GM18508 (cell line): ENCODE results near the gene ODC1.
A peak's percentile ranks its signal among the peaks of the same experiment; 100 is the strongest.
"Not testable (repeated sequence)": the region's sequence is repeated elsewhere in the genome, so short reads cannot be mapped to it uniquely, and the experiment has no call there.

Source experiments
- ATAC-seq: cut with Tn5 transposase; IDR thresholded peaks from one replicate; pipeline ENCODE4 v1.9.1; 2021; ENCODE audit warnings: moderate number of reproducible peaks; ENCODE audit not compliant: insufficient read depth, unreplicated experiment

Gene ODC1

GRCh38 chr2:10447895-10448575, at the start of gene ODC1:
ODC1 (minus strand) TSS chr2:10448327; CDS start chr2:10445032, 3,295 bp downstream.
- ATAC-seq = peak; percentile 24

GRCh38 chr2:10497797-10498251, 49.7 kb upstream of the ODC1 start:
- ATAC-seq = no peak

DNA sequence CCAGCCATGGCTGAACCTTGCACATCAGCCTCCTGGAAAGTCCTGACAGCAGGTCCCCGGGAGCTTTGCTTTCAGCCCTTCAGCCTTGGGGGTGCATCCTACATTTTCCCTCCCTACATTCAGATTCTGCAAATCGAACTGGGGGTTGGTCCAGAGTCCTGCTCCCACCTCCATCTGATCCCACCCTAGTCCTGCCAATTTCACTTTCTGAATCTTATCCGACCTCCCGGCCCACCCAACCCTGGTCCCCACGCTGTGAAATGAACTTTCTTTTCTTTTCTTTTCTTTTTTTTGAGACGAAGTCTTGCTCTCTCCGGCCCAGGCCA, 47.8 kb upstream of the ODC1 start:
- ATAC-seq = no peak

- no peak for ATAC-seq
These were observed 47.3 kb upstream of the ODC1 start for GRCh38 chr2:10495311-10495987.

DNA sequence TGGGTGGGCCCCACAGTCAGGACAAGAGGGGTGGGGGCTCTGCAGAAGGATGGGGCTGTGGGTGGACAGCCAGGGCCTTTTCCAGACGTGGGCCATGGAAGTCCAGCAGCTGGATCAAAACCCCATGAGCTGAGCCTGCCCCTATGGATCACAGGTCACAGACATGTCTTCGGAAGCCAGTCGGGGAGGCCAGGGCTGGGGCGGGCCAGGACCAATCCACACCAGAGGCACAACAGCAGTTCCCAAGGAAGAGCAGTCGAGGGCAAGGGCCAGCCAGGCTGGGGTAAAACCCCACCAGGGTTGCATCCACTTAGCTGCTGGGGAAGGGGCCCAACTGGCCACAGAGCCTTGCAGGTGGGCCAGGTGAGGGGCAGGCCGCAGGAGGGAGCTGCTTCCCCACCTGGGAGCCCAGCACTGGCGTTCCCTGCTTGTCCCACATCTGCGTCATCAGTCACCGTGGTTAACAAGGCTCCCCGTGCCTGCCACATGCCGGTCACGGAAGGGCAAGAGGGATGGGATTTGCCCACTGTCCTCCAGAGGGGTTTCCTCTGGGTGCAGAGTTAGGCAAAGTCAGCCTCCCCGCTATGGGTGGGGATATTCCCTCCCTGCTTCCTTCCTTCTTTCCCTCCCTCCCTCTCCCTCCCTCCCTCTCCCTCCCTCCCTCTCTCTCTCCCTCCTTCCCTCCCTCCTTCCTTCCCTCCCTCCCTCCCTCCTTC, 46.4 kb upstream of the ODC1 start:
- no peak for ATAC-seq

DNA sequence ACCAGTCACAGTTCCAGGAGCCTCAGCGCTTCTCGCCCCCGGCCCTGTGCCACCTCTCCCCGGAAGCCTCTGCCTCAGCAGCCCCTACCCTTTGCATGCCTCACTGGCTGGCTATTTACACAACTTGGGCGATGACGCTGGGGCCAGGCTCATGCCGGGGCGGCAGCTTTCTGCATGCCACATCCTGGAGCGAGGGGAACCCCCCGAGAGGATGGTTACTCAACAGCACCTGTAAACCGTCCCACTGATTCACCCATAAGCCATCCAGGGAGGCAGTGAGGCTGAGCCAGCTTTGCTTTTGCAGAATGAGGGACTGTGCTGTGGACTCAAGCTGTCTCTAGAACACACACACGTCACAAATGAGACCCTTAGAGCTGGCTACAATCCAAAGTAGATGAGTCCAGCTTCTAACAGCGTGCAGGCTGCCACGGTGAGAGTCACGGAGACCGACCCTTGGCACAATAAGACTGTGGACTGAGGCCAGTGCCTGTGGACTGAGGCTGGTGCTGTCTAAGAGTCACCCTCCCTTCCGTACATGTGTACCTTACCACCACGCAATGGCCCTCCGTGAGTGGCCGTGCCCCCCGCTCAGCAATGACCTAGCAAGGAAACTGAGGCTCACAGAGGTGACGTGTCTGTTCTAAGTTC, 45.6 kb upstream of the ODC1 start:
- peak; percentile 95 for ATAC-seq

DNA sequence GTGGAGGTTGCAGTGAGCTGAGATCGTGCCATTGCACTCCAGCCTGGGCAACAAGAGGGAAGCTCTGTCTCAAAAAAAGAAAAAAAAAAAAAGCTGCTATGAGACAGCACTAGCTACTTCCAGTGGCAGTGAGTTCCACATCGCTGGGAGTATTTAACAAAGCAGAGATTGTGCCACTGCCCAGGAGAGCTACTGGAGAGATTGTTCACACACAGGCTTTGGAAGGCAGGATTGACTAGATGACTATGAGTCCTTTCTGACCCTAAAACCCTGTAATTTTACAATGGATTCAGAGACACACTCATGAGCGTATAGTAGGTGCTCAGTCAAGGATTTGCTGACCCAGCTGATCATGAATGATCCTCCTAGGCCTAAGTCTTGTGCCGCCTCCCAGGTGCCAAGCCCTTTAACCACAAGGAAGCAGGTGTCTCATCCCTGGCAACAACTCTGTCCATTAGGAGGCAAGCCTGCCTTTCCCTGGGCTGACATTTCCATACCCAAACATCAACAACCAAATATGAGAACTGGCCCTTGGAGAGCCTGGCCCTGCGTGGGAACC, 45.0 kb upstream of the ODC1 start:
- ATAC-seq = no peak

- no peak for ATAC-seq
These were observed 42.7 kb upstream of the ODC1 start for GRCh38 chr2:10490806-10491291.

DNA sequence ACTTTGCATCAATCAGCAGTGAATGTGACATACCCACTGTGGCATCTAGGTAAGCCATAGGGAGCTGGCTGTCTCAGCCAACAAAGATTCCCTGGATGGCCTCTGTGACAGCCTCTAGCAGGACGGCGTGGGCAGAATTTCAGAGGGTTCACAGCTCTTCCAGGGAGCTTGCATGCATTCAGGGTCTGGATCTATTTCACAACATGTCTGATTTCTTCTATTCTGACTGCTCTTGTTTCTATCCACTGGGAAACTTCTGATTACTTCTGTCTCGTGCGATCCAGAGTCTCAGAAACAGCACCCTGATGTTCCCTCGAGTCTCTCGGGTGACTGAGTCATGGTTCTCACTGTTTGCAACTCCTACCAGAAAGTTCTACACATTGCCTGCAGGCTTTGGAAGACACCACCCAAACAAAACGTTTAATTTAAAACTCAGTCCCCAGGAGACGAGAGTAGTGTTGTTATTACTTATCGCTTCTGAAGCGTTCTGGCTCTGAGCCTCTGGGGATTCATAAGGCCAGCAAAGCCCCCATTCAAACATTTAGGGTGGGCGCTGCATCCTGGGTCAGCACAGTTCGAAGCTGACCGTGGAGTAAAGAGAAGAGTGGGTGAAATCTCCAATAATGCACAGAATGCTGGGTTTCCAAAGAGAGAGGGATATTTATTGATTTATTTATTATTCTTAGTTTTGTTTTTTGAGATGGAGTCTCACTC, 41.9 kb upstream of the ODC1 start:
- no peak for ATAC-seq

GRCh38 chr2:10488142-10488541, 40.0 kb upstream of the ODC1 start:
- not testable (repeated sequence) for ATAC-seq

- ATAC-seq = not testable (repeated sequence)
These were observed 39.6 kb upstream of the ODC1 start for GRCh38 chr2:10487741-10488104.

GRCh38 chr2:10487081-10487740, 39.1 kb upstream of the ODC1 start:
- ATAC-seq = no peak

DNA sequence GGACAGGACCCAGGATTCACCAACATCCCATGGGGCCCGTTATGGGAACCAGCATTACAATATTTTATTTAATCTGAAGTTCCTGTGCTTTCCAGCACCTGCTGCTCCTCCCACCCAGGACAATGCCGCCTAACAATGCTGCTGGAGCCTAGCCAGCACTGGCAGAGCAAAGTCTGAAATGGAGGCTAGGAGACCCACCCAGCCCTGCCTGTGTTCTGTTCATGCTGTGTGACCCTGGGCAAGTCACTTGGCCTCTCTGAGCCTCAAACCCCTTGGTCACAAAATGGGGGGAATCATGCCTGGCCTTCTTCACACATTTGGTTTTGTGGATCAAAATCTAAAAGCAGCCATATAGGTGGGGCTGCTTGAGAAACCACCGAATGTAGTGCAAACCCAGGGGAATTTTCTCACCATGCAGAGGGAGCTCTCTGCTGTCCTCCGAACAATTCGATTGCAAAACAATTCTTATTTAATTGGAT, 38.5 kb upstream of the ODC1 start:
- no peak for ATAC-seq

GRCh38 chr2:10486091-10486490, 38.0 kb upstream of the ODC1 start:
- ATAC-seq = no peak

DNA sequence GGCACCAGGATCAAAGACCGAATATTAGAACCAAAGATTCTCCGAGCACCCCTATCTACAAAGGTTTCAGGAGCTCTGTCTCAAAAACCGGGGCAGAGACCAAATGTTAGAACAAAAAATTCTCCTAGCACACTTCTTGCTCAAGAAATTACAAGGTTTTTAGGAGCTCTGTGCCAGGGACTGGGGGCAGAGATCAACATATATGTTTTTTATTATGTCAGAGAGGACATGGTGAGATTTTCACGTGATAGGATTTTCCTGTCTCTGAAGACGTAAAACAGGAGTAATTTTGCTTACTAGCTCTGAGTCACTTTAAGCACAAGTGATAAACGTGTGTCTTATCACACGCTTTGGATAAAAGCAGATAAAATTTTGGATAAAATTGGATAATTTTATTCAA, 34.8 kb upstream of the ODC1 start:
- no peak for ATAC-seq

DNA sequence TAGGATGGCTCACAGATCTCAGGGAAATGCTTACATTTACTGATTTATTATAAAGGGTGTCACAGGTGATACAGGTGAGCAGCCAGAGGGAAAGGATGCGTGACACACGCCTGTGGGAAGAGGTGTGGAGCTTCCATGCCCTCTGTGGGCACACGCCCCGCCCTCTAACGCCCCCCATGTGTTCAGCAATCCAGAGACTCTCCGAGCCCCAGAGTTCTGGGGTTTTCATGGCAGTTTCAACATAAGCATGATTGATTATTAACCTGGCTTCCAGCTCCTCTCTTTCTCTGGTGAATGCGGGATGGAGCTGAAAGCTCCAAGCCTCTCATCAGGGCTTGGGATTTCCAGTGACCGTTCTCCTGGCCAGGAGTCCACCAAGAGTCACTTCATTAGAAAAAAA, 34.3 kb upstream of the ODC1 start:
- no peak for ATAC-seq

- no peak for ATAC-seq
These were observed 33.6 kb upstream of the ODC1 start for GRCh38 chr2:10481666-10482157.

GRCh38 chr2:10481055-10481665, 33.0 kb upstream of the ODC1 start:
- ATAC-seq = no peak
